Sciatic nerve (tissue), 2 donors: ENCODE results near the gene IAH1. TPM values are rescaled to one million over a fixed set of nuclear protein-coding genes. Genes with fewer than 3 reads are reported as not detected.
A peak's percentile ranks its signal among the peaks of the same experiment; 100 is the strongest.

Experiments used
- ATAC-seq: fragments of 200-7000 bp; cut with Tn5 transposase; one replicate; pipeline ENCODE4 v1.9.1; 2020; ENCODE audit warnings: mild to moderate bottlenecking, moderate library complexity
- DNase-seq: peaks from one replicate; pipeline ENCODE4 v3.0.0-alpha.2; 2020; ENCODE audit warnings: low spot score
- intact Hi-C: fragments of 100-400 bp; cut with DNase I; formaldehyde crosslinking; loops from one replicate; pipeline ENCODE4 v1.14.2; 2022
- total RNA-seq: library from RNA; stranded (reverse); fragmentation: NEBNext Ultra II Directional; extraction: Animal tissue kit (Norgen Biotek cat#: 25700); gene quantifications from one replicate; pipeline ENCODE4 v1.2.1, GENCODE V29; 2021
- donor health status: DM: no; HTN: no; CAD: no.
- donor health status: DM: no; HTN: no; CAD: no.

Gene IAH1
- 55.6 TPM for total RNA-seq

GRCh38 chr2:9474361-9475057 lies at the start of gene IAH1:
Gene IAH1, plus strand, starts transcription at chr2:9474551. Its CDS starts 16 bp downstream, at chr2:9474567.
- intact Hi-C loops = no loop called here
- DNase-seq = peak; percentile 81
- peak; percentile 87 for ATAC-seq

- ATAC-seq (no peak), DNase-seq (no peak)
- intact Hi-C loops = no loop called here
These were observed 45.3 kb upstream of the IAH1 start for GRCh38 chr2:9428965-9429577.

GRCh38 chr2:9430316-9431293 lies 43.7 kb upstream of the IAH1 start:
- ATAC-seq (no peak), DNase-seq (no peak)
- intact Hi-C loops = no loop called here

GRCh38 chr2:9434489-9434888 lies 39.9 kb upstream of the IAH1 start:
- ATAC-seq (no peak), DNase-seq (no peak)
- intact Hi-C loops = no loop called here

GRCh38 chr2:9439536-9439935 lies 34.8 kb upstream of the IAH1 start:
- DNase-seq (no peak), ATAC-seq (no peak)
- intact Hi-C loops = no loop called here

- ATAC-seq (no peak), DNase-seq (no peak)
- intact Hi-C loops = no loop called here
These were observed 34.2 kb upstream of the IAH1 start for GRCh38 chr2:9440058-9440727.

- ATAC-seq = no peak
- DNase-seq = no peak
- intact Hi-C loops = no loop called here
These were observed 32.8 kb upstream of the IAH1 start for GRCh38 chr2:9441556-9441955.

GRCh38 chr2:9443526-9443925 lies 30.8 kb upstream of the IAH1 start:
- intact Hi-C loops = no loop called here
- DNase-seq = no peak
- ATAC-seq = no peak

- no peak for DNase-seq
- no peak for ATAC-seq
- intact Hi-C loops = no loop called here
These were observed 29.3 kb upstream of the IAH1 start for GRCh38 chr2:9445089-9445488.

GRCh38 chr2:9451231-9451630 lies 23.1 kb upstream of the IAH1 start:
- ATAC-seq = no peak
- intact Hi-C loops = no loop called here
- DNase-seq = no peak

- DNase-seq = no peak
- no peak for ATAC-seq
These were observed 13.8 kb upstream of the IAH1 start for GRCh38 chr2:9460441-9461017.

GRCh38 chr2:9461079-9461478 lies 13.3 kb upstream of the IAH1 start:
- intact Hi-C loops = no loop called here
- DNase-seq (no peak), ATAC-seq (no peak)

More at GRCh38 chr2:9460441-9461017, 13.8 kb upstream of the IAH1 start:
- intact Hi-C loops = no loop called here

- intact Hi-C loops = no loop called here
- no peak for DNase-seq
- ATAC-seq = no peak
These were observed 12.0 kb upstream of the IAH1 start for GRCh38 chr2:9462313-9462712.

- ATAC-seq = no peak
- DNase-seq = no peak
- intact Hi-C loops = no loop called here
These were observed 11.3 kb upstream of the IAH1 start for GRCh38 chr2:9462886-9463697.

- ATAC-seq = no peak
- DNase-seq = no peak
- intact Hi-C loops = no loop called here
These were observed 10.7 kb upstream of the IAH1 start for GRCh38 chr2:9463698-9464034.

- ATAC-seq = no peak
- intact Hi-C loops = no loop called here
- DNase-seq = no peak
These were observed 9.2 kb upstream of the IAH1 start for GRCh38 chr2:9465170-9465569.

- ATAC-seq (no peak), DNase-seq (no peak)
- intact Hi-C loops = no loop called here
These were observed 8.1 kb upstream of the IAH1 start for GRCh38 chr2:9466147-9466683.

GRCh38 chr2:9467687-9468086 lies 6.7 kb upstream of the IAH1 start:
- no peak for ATAC-seq
- intact Hi-C loops = no loop called here
- DNase-seq = no peak
